Measurements from ENCODE around the gene RNASEH2B.

Gene RNASEH2B

DNA sequence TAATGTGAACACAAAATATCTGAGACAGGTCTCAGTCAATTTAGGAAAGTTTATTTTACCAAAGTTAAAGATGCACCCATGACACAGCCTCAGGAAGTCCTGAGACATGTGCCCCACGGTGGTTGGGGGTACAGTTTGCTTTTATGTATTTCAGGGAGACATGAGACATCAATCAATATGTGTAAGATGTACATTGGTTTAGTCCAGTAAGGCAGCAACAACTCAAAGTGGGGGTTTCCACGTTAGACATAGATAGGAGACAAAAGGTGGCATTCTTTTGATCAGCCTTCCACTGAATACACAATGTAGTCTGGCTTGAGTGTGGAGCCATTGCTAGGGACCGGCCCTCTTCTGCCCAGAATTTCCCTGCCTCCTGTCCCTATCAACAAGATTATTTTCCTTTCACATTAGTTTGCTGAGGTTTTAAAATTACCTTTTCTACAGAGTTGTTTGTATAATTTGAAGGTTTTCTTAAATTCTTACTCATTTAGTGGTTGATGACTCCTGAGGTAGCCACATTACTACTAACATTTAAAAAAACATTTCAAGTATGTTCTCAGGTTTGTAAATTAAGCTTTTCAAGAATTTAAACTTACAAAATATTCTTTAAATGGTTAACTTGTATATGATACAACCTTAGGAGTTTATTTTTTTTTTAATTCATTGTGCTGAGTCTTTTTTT is 33.2 kb downstream of the RNASEH2B start:
- no peak for DNase-seq

DNA sequence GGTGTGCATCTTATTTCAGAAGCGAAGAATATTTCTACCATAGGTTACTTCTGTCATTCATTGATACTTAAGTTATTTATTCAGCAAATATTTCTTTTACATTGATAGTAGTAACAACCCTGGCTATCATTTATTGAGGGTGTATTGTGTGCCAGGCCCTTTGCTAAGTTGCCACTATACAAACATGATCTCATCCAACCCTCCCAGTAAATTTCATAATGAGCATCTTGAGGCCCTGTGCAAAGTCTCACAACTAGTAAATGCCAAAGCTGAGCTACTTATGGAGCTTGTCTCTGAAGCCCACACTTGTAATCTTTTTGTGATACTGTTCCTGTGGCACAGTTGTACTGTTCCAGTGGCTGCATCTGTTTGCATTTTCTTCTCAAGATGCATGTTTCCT is 36.1 kb downstream of the RNASEH2B start:
- no peak for DNase-seq

DNA sequence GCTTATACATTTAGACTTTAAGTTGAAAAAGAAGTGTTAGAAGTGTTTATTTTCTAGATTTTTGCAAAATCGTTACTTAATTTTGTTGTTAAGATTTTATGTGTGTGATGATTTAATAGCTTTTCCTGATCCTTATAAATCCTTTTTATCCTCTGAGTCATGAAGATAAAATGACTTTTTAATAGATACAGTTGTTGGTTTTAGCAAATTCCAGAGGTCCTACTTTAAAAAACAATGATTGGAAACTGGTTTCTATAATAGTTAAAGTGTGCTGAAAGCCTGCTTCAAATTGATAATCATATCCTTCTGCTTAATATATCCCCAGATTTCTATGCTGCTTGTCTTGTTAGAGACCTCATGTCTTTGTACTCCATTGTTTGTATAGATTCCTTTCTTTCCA is 39.0 kb downstream of the RNASEH2B start:
- DNase-seq: no peak

DNA sequence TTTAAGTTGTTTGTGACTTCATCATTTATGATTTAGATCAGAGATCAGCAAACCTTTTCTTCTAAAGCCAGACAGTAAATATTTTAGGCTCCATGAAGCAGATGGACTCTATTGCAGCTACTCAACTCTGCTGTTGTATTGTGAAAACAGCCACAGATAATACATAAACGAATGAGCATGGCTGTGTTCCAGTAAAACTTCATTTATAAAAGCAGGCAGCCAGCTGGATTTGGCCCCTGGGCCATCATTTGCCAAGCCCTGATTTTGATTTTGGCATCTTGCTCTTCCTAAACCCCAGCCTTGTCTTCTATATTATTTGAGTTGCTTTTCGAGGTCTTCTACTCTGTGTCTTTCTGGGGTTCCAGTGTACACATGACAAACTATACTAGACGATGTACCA is 41.3 kb downstream of the RNASEH2B start:
- DNase-seq: no peak

DNA sequence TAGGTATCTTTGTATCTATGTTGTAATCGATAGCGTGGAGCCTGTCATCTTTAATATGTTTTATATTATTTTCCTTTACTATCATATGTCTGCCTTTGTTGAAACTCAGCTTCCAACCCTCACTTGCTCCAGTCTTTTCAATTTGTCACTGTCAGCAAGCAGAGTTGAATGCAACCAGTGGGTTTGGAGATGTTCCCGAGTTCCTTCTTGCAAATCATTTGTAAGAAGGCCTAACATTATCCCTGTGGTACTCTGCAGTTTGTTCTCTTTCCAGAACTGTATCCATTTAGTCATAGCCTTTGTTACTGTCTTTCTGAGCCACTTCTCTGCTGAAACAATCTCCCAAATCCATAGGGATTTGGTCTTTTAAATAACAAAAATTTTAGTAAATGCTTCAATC is 41.8 kb downstream of the RNASEH2B start:
- DNase-seq: no peak

DNA sequence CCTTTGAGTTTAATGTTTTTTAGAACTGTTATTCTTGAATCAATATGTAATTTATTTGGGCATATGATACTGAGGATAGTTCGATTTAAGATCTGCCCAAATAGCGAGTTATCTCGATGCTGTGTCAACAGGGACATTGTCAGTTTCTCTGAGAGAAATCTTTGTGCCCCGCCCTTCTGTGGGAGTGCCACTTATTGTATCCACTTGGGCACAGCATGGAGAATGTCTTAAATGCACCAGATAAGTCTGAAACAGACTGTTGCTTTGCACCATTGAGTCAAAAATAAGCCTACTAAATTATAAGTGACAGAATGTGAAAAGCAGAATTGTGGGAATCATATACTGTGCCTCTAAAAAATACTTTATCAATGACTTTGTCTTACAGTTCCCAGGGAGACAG is 45.6 kb downstream of the RNASEH2B start:
- DNase-seq: no peak

DNA sequence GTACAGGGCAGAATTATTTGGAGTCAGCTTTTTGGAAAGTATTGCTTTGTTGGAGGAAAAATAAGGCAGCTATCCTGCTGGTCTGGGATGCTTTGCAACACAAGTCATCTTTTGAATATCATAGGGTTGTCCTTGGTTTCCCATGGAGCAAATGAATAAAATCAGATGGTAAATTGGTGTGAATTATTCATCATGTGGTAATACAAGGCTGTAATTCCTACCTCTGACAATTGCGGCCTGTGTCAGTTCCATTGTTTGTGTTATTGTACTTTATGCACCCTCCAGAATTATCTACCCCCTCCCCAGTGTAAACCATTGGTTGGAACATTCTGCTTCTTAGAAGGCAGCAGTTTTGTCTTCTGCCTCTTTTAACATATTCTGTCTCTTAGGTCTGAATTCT is 46.2 kb downstream of the RNASEH2B start:
- no peak for DNase-seq

DNA sequence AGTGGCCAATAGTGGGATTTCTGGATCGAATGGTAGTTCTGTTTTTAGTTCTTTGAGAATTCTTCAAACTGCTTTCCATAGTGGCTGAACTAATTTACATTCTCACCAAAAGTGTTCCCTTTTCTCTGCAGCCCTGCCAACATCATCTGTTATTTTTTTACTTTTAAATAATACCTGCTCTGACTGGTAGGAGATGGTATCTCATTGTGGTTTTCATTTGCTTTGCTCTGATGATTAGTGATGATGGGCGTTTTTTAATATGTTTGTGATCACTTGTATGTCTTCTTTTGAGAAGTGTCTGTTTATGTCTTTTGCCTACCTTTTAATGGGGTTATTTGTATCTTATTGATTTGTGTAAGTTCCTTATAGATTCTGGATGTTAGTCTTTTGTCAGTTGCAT is 48.0 kb downstream of the RNASEH2B start:
- no peak for DNase-seq

DNA sequence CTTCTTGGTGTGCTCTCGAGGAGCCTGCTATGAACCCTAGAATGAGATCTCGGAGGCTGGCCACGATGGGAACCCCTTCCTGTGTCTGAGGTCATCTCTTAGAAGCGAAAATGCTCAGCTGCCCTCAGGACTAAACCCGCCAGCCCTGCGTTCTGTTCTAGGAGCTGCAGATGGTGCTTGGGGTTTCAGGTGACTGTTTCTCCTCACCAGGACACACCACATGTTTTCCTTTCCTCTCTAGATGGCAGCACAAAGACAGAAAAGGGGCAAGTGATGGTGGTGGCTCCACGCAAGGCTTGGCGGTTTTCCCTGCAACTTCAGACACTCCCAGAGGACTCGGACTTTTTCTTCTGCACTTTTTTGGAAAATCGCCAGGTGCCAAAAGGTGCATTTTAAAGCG is 60.1 kb downstream of the RNASEH2B start:
- DNase-seq: peak in 1 of 2 experiments; percentile 12

DNA sequence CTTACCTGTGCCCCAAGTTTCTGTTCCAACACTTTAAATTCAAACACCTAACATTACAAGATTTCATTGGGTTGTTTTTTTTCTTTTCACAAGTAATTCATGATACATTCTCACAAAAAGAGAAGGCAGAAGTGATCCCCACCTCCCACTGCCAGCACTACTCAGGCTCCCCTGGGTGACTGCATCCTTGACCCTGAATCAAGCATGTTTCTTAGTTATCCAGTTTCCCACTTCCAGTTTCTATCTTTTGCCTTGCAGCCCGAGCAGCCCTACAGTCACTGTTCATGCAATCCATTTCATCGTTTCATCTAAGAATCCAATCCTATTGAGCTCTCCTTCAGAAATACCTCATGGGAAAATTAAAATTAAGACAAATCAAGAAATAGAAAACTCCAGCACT is 61.4 kb downstream of the RNASEH2B start:
- DNase-seq: no peak

DNA sequence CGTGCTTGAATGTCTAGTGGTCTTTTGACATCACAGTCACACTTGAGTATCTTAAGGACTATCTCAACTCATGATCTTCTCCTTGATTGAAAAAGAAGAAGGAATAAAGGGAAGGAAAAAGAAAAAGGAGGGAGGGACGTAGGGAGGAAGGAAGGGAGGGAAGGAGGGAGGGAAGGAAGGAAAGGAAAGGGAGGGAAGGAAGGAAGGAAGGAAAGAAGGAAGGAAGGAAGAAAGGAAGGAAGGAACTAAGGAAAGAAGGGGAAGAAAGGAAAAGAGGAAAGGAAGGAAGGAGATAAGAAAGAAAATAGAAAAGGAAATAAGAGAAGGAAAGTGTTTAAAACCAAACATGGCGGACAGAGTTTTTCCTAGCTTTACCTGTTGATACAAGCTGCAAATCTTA is 64.7 kb downstream of the RNASEH2B start:
- no peak for DNase-seq

DNA sequence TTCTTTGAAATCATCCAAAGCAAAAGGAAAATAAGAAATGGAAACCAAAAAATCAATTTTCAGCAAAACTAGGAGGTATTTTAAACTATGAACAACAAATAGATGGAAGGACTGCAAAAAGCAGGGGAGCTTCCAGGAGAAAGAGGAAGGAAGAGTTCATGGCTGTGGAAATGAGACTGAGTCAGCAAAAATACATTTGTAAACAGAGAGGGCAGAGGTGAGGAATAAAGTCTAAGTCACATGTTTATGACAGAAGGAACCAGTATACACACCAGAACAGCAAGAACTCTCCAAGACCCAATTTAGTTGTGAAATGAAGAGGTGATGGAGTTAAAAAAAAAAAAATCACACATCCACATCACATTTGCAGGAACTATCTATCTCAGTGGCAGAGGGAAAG is 69.6 kb downstream of the RNASEH2B start:
- DNase-seq: no peak

DNA sequence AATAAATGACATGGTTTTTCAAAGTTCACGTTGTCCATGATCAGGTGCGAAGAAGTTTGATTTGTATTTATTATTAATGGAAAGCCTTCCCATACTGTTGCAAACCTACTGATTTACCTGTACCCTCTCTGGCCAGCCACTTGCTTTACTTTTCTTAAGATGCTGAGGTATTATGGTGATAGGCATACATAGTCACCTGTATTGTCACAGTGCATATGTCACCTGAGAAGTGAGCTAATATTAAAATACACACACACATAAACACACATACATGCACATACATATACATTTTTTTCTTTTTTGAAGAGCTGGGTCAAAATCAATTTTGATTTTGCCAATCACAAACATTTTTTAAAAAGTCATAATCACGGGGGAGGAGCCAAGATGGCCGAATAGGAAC is 72.1 kb downstream of the RNASEH2B start:
- no peak for DNase-seq

DNA sequence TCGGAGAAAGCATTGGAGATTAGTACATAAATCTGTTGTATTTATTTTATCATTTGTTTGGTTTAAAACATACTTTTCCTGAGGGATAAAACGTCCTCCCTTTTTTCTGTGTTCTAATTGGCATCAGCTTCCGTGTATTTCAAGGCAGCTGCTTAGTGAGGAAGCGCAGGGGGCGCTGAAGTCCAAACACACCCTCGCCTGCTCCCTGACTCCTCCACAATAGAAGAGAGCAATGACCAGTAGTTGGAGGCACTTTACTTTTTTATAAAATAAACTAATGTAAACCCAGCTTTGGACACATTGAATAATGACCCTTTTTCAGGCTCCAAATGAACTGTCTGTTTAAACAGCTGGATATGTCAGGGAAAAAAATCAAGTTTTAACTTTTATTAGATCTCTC is 79.9 kb downstream of the RNASEH2B start:
- peak; percentile 52 to 65 for DNase-seq

DNA sequence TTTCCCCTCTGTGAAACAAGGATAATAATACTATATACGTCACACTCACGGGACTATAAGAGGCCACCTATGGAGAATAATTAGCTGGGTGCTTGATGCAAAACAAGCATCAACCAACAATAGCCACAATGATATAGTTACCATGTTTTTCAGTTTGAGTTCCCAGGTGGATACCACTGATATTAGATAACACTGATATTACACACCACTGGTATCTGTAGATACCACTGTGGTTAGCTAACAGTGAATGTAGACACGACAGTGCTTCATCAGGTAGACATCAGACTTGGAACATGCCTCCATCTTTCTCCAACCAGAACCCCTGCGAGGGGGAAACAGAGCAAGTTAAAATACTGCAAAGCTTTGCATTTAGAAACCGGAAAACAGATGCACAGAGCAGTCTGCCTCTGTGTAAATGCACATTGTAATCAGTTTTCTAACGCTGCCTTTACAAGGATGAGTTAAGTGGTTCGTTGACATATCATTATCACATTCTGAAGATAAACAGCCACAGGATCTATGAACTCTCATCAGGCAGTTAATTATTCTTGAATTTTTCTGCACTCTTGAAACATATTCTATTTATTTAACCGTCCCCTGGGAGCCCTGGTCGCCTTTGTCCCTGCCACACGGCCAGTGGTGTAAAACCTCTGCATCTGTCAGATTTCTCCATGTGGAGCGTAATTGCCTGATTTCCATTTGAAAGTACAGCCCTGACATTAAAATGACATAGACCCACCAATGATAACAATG is 80.7 kb downstream of the RNASEH2B start:
- DNase-seq: peak in 1 of 2 experiments; percentile 12

DNA sequence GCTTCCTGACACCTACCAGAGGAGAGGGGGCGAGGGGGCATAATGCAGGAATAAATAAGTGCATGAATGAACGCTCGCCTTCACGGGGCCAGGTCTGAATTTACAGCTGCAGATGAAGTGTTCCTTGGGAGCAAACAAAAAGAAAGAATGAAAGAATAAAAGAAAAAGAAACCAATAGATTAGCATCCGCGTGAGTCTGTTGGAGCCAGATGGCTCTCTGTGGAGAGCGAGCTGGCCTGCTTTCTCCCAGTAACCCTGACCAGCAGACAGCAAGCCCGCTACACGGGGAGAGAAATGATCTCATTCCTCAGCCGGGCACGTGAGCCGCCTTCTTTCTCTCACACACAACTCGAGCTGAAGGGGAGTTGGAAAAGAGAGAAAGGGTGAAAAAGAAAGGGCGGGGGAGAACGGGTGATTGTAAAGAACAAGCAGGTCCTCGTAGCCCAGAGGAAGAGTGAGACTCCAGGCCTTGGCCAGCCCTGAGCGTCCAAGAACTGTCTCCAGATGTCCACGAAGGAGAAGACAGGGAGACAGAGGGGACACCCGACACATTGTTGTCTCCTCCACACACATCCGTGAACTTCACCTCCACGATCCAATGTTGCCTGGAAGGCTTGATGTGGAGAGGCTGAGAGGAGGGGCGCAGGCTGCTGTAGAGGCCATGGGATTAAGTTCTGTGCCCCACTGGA is 81.4 kb downstream of the RNASEH2B start:
- DNase-seq: no peak

DNA sequence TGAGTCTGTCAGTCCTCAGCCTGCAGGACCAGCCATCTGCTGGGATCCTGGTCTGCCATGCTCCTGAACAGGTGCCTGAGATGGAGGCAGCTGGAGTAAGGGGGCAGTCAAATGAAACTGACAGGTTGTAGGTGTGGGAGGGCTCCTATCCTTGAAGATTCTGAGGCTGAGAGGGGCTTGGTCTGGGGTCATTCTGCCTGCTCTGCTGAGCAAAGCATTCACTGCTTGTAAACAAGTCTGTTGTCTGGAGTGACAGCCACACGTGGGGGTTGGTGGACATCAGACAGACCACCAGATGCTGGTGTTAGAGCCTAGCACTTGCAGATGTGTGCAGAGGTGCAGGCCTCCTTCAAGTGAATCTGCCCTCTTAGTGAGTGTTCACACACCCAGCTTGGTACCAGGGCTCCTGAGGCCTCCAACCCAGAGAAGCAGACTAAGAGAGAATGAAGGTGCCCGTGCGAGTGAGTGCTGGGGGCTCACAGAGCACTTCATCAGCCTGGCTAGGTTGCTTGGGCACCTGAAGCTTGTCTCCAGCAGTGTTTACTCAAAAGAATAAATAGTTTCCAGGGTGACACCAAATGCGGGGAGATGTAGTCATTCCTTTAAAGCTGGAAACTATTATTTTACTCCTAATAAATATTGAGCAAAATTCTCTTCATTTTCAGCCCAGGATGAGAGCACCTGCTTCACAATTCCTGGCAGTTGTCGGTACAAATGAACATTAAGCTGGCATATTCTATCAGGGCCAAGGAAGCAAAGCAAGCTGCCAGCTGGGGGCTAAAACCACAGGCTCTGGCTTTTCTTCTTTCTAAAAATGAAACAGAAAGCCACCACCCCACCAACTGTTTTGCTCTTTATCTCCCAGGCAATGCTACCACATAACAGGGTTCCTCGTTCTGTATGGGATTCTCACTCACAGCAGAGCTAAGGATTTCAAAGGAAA is 82.3 kb downstream of the RNASEH2B start:
- no peak for DNase-seq

DNA sequence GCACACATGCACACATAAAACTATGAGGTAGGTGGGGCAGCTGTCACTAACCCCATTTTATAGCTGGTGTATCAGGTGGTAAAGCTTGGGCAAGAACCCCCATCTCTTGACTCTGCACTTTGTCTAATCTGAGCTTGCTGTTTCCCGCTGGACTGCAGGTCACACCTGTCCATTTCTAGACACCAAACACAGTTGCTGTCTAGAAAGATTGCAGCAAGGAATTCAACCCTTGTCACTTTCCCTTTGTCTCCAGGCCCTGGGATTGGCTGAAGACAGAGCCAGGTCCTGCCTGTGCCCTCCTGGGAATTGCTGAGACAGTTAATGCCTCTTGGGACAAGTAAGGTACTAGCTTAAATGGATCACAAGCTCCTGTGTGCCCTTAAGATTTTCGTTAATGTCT is 83.8 kb downstream of the RNASEH2B start:
- no peak for DNase-seq

DNA sequence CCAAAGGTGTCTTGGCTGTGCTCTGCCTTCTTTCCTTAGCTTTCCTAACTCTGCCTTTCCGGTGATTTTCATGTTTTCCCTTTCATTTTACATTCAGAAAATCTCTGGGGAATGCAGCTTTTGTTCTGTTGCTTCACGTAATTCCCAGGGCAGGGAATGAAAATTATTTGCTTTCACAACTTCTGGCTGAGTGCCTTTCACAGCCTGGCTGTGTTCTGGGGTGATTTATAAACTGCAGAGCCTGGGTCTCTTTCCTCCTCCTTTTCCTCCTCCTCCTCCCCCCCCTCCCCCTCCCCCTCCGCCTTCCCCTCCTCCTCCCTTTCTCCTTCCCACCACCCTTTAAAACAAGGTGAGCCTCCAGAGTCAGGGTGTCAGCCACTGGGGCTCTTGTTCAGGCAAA is 84.3 kb downstream of the RNASEH2B start:
- DNase-seq: peak in 1 of 2 experiments; percentile 24

DNA sequence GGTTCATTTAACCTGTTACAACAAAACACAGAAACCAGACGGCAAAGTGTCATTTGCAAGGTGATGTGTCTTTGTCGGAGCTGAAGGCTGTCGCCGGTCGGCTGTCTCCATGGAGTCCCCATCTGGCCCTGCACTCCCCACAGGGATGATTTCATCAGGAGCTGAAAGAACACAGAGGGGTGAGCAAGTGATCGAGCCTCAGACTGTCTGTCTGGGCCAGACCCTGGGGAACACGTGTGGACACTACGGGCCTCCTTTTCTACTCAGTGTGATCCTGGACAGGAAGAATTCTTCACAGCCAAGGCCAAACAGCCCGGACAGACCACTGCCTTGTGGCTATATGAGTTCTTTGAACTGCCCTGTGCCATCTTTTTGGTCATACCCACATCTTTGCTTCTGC is 85.1 kb downstream of the RNASEH2B start:
- no peak for DNase-seq

DNA sequence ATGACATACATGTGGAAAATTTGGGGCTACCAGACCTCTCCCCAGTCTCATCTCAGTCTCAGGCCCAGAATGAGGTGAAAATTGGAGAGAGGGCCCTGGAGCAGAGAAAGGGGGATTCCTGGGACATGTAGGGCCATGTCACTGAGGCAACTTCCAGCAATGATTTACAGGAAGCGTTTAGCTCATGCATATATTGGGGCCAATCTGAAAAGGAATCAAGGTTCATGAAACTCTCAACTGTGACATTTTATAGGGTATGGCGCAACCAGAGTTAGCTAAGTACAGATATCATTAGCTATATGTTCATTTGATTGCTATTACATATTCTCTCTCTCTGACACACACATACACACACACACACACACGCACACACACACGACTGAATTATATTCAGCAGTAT is 86.3 kb downstream of the RNASEH2B start:
- no peak for DNase-seq

DNA sequence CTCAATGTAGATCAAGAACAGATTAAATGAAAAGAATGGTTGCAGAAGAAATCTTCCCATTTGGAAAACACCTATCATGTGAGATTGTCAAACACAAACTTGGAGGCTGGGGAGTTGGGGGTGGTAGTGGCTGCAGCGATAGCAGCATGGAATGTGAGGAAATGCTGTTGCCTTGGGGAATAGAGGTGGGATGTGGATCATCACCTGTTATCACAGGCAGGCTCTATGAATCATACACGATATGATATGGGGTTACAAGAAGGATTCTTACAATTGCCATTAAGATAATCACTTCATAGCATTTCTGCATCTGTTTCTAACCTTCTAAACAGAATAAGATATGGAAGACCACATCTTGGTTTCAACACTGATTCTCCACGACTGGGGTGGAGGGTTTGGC is 88.7 kb downstream of the RNASEH2B start:
- DNase-seq: no peak

DNA sequence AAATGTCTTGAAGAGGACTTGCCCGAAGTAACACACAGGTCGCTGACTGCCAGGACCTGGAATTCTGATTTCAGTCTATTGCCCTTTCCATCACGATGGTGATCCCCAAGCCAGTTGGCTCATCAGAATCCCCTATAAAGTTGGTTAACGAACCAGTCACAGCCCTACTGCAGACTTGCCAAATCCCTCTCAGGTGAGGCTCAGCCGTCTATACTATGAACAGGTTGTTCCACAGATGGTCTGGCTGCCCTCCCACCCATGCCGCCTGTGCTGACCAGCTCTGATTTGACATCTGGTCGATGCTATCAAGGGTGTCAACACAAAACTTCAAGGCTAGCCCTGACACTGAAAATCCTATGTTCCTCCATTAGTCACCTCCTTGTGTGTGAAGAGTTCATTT is 90.0 kb downstream of the RNASEH2B start:
- DNase-seq: no peak

Measured in NCI-H1930 (cell line).